Erythroblast (primary cell): ENCODE results near the gene PIEZO2.

Experiments used
- GATA1 ChIP-seq: IDR thresholded peaks from 2 replicates; pipeline ENCODE4 v1.6.1; 2011; ENCODE audit warnings: low read depth, mild to moderate bottlenecking, control low read depth, low read length, moderate library complexity
- POLR2A ChIP-seq: IDR thresholded peaks from 2 replicates; pipeline ENCODE4 v1.6.1; 2011; ENCODE audit warnings: mild to moderate bottlenecking, low read length

DNA sequence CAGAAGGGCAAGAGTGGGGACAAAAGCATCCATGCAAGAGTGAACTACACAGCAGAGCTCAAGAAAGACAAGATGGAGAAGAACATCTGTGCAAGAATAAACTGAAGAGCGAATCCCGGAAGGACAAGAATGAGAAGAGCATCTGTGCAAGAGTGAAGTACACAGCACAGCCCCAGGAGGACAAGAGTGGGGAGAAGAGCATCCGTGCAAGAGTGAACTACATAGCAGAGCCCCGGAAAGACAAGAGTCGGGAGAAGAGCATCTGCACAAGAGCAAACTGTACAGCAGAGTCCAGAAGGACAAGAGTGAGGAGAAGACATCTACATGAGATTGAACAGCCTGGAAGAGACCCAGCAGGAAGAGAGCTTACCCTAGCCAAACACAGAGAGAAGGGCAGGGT lies 284.6 kb downstream of the PIEZO2 start:
- TF ChIP-seq POLR2A (no peak), GATA1 (no peak)
